ENCODE measurements around the gene TGFBR3L. TPM values are rescaled to one million over a fixed set of nuclear protein-coding genes. Genes with fewer than 3 reads are reported as not detected.
A peak's percentile ranks its signal among the peaks of the same experiment; 100 is the strongest.

The TGFBR3L gene
- total RNA-seq, 2 donors from 2014 or later = 7.4 to 9.7 TPM

DNA sequence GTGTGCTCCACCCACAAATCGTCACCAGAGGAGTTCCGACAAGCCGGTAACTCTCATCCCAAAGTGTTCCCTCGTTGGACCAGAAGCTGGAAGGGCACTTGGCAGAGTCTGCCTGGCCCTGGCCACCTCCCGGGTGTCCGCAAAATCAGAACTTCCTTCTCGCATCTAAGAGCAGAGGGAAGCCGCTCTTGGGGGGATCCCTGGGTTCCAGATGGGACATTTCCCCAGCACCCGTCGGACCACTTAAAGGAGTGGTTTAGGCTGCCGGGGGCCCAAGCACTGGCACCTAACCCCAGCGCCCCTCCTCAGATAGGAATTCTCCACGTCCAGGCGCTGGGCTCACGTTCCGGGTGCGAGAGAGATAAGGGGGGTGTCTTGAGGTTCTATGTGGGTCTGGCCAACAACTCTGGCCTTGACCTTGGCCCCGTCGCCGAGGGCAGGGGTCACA is 11.8 kb upstream of the TGFBR3L start:
- peaks cover 0 to 11% of the 10 kb centered on the region in 2 donors for H3K36me3 Mint-ChIP-seq (ENCODE audit: insufficient read depth in 2 of 2)
- ATAC-seq (replicated peaks in 1 of 2) = no peak
- H3K9me3 Mint-ChIP-seq = no peaks in the 10 kb centered on the region

DNA sequence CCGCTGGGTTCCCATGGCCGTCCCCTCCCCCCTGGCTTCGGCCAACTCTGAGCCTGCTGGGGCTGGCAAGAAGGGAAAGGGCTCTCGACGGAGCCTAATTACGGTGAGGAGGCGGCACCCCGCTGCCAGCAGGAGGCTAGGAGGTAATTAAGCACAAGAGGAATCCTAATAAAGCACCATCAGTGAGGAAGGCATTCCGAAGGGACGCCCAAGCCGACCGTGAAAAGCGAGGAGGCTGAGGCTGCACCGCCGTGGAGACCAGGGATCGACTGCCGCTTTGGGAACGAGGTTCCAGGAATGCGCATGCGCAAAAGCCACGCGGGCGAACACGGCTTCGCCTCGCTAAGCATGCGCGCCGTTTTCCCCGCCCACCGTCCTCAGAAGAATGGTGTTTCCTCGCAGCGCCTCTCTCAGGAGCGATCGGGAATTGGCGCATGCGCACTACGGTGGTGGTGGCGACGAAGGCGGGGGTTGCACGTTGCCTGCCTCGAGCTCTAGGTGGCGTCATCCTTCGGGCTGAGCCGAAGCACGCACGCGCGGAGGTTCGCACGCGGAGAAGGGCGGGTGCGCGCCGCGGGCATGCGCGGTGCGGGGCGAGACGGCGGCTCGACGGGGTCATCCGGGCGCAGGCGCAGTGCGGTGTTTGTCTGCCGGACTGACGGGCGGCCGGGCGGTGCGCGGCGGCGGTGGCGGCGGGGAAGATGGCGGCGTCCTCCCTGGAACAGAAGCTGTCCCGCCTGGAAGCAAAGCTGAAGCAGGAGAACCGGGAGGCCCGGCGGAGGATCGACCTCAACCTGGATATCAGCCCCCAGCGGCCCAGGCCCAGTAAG is 11.2 kb upstream of the TGFBR3L start, which contains the start of gene MAP2K7:
Gene MAP2K7, plus strand, starts transcription at position 634 of the 830 bp plus-strand sequence. Its CDS starts 68 bp downstream, at position 702.
- Mint-ChIP-seq H3K27me3 (ENCODE audit: low read depth) (no peaks in the 10 kb centered on the region), H3K27ac (peak within 1 kb of the TSS; percentile 96), H3K4me1 (ENCODE audit: low read depth) (peaks cover 43% of the 10 kb centered on the region), H3K9me3 (no peaks in the 10 kb centered on the region), H3K36me3 (ENCODE audit: insufficient read depth in 2 of 2) (peaks cover 0 to 11% of the 10 kb centered on the region in 2 donors), H3K4me3 (peak within 1 kb of the TSS; percentile 92 to 96)
- ATAC-seq (replicated peaks in 1 of 2) (peak; percentile 79 to 82), DNase-seq (peak; percentile 100)

More for the DNA sequence above, 11.8 kb upstream of the TGFBR3L start:
- Mint-ChIP-seq H3K4me1 (ENCODE audit: low read depth) (peaks cover 43% of the 10 kb centered on the region), H3K27me3 (ENCODE audit: low read depth) (no peaks in the 10 kb centered on the region), H3K4me3 (peak overlapping the region; percentile 92 to 93), H3K27ac (peak overlapping the region; percentile 96)
- no peak for DNase-seq

DNA sequence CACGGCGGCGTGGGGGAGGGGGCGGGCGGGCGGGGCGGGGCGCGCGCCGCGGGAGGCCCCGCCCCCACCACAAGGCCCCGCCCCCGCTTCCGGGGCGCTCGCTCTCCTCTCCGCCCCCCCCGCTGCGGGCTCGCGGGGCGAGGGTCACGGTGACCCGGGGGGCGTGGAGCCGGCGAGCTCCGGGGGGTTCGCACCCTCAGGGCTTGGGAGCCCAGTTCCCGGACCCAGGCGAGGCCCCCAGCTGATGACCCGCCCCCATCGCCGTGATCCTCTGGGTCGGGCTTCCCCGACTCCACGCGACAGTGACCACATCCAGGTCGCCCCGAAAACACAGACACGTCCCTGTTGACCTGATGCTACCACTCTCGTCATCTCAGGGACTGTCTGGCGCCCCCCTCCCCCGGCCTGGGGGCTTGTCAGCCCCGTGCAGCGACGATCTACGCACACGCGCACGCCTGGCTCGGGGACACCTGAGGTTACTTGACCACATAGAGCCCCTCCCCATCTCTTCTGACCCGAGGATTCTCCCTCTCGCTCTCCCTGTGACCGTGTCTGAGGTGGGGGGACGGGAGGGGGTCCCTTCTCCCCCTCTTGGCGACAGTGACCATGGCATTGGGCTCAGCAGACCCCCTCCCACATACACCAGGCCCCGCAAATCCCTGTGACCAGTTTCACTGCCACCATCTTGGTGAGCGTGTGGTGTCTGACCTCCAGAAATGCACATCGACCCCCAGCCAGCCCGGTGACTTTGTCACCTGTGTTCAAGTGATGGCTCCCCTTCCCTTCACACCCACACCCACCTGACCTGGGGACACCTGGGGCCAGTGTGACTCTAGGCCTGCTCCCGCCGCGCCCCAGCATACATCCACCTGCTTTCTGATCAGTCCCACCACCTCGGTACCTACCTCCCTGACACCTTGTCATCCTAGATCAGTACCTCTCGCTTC is 10.3 kb upstream of the TGFBR3L start:
- peaks cover 0 to 11% of the 10 kb centered on the region in 2 donors for H3K36me3 Mint-ChIP-seq (ENCODE audit: insufficient read depth in 2 of 2)
- DNase-seq = peak; percentile 73 to 74
- ATAC-seq (replicated peaks in 1 of 2) = peak; percentile 59 to 61
- H3K27ac Mint-ChIP-seq = peak overlapping the region; percentile 96
- H3K4me3 Mint-ChIP-seq = peak overlapping the region; percentile 92 to 96
- H3K27me3 Mint-ChIP-seq (ENCODE audit: low read depth) = no peaks in the 10 kb centered on the region
- no peaks in the 10 kb centered on the region for H3K9me3 Mint-ChIP-seq
- H3K4me1 Mint-ChIP-seq (ENCODE audit: low read depth) = peaks cover 43% of the 10 kb centered on the region

DNA sequence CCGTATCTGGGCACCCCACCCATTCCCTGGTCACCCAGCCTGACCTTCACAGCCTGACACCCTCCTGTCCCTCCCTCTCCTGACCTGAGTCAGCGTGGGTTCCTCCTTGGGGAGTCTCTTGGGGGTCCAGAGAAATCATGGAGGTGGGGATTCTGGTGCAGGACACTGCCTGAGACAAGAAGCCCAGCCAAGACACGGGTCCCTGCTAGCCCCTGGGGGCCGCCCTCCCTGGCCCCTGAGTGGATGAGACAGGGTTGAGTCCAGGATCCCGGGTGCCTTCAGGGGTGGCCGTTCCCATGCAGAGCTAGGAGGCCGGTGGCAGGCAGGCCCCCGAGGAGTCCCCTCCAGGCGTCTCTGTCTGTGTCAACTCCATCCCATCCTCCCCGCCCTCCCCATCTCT is 9.4 kb upstream of the TGFBR3L start:
- H3K27me3 Mint-ChIP-seq (ENCODE audit: low read depth) = no peaks in the 10 kb centered on the region

DNA sequence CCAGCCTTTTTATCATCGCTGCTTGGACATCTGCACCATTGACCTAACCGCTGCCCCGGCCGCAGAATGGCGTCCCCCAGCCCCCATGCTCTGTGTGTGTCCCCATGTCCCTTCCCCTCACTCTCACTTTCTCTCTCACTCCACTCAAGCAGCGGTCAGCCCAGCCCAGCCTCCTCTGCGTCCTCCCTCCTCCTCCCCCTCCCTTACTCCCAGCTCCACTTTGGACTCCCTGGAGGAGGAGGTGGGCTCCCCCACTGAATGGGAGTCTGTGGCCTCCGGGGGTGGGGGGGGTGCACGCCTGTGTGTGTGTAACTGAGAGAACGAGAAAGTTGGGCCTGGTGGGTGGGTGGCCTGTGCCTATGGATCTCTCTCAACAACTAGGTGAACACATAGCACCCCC is 8.8 kb upstream of the TGFBR3L start:
- Mint-ChIP-seq H3K36me3 (ENCODE audit: insufficient read depth in 2 of 2) (peaks cover 5 to 11% of the 10 kb centered on the region in 2 donors), H3K4me3 (peak overlapping the region; percentile 73 to 96), H3K27me3 (ENCODE audit: low read depth) (no peaks in the 10 kb centered on the region), H3K27ac (peak overlapping the region; percentile 23), H3K4me1 (ENCODE audit: low read depth) (peaks cover 43% of the 10 kb centered on the region), H3K9me3 (no peaks in the 10 kb centered on the region)
- no peak for DNase-seq
- ATAC-seq (replicated peaks in 1 of 2) = no peak

More for the DNA sequence above, 9.4 kb upstream of the TGFBR3L start:
- H3K9me3 Mint-ChIP-seq = no peaks in the 10 kb centered on the region
- H3K4me3 Mint-ChIP-seq = peak overlapping the region; percentile 92 to 96
- peaks cover 43% of the 10 kb centered on the region for H3K4me1 Mint-ChIP-seq (ENCODE audit: low read depth)
- peak overlapping the region; percentile 96 for H3K27ac Mint-ChIP-seq
- DNase-seq (no peak), ATAC-seq (replicated peaks in 1 of 2) (no peak)
- peaks cover 0 to 11% of the 10 kb centered on the region in 2 donors for H3K36me3 Mint-ChIP-seq (ENCODE audit: insufficient read depth in 2 of 2)

DNA sequence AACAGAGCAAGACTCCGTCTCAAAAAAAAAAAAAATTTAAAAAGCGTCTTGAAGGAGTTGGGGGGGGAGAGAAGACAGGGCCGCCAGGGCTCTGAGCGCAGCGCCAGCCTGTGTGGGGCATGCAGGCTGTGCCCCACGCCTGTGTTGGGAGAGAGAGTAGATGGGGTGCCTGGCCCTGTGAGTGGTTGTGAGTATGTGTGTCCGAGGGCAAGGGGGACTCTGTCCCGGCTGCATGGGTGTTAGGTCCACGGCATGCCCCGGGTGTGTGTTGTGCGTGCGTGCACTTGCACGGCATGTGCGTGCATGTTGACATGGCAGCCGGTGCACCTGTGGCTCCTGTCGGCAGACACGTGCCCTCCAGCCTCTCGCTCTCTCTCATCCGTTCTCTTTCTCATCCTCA is 7.5 kb upstream of the TGFBR3L start:
- no peaks in the 10 kb centered on the region for H3K9me3 Mint-ChIP-seq
- DNase-seq (no peak), ATAC-seq (replicated peaks in 1 of 2) (no peak)
- peaks cover 41% of the 10 kb centered on the region for H3K4me1 Mint-ChIP-seq (ENCODE audit: low read depth)
- H3K27ac Mint-ChIP-seq = peak overlapping the region; percentile 42
- H3K27me3 Mint-ChIP-seq (ENCODE audit: low read depth) = no peaks in the 10 kb centered on the region
- peaks cover 7 to 11% of the 10 kb centered on the region in 2 donors for H3K36me3 Mint-ChIP-seq (ENCODE audit: insufficient read depth in 2 of 2)
- H3K4me3 Mint-ChIP-seq = no peak overlapping the region

DNA sequence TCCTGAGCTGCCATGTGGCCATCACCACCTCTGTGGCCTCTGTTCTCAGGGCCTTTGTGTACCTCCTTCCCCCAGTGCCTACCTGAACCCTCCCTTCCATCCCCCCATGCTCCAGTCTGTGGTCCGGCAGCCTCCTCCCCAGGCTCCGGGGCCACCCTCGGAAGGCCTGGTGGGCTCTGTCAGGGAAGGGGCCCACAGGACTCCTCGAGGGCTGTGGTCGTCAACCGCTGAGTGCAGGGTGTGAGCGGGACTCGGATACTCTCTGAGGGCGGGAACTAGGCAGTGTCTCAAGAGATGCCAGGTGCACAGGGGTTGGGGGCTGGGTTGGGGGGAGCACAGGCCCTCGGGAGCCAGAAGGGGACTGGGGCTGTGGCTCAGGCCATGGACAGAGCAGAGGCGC is 7.1 kb upstream of the TGFBR3L start:
- H3K27ac Mint-ChIP-seq = no peak overlapping the region

DNA sequence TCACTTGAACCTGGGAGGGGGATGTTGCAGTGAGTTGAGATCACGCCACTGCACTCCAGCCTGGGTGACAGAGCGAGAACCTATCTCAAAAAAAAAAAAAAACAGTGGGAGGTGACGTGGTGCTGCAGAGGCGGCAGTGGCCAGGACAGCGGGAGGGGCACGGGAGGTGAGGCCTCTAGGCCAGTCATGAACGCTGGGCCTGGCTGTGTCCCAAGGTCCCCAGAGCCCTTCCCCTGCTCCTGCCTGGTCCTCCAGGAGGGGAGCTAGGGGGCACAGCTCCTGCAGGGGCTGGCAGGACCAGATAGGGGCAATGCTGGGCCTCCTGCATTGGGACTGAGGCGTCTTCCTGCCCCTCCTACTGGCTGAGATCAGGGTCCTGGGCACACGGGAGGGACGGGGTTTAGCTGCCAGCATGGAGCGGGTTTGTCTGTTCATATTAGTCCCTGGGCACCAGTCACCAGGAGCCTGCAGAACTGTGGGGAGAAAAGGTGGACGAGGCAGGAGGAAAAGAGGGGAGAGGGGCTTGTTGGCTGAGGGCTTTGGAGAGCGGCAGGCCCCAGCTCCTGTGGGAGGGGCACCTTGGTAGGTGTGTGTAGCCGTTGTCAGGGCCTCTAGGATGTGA is 6.4 kb upstream of the TGFBR3L start:
- ATAC-seq (replicated peaks in 1 of 2) (no peak), DNase-seq (no peak)
- Mint-ChIP-seq H3K27me3 (ENCODE audit: low read depth) (no peaks in the 10 kb centered on the region), H3K36me3 (ENCODE audit: insufficient read depth in 2 of 2) (peaks cover 11 to 12% of the 10 kb centered on the region in 2 donors), H3K9me3 (no peaks in the 10 kb centered on the region), H3K4me3 (no peak overlapping the region), H3K4me1 (ENCODE audit: low read depth) (peaks cover 30% of the 10 kb centered on the region), H3K27ac (no peak overlapping the region)

More for the DNA sequence above, 7.1 kb upstream of the TGFBR3L start:
- Mint-ChIP-seq H3K27me3 (ENCODE audit: low read depth) (no peaks in the 10 kb centered on the region), H3K9me3 (no peaks in the 10 kb centered on the region), H3K4me1 (ENCODE audit: low read depth) (peaks cover 37% of the 10 kb centered on the region), H3K36me3 (ENCODE audit: insufficient read depth in 2 of 2) (peaks cover 7 to 11% of the 10 kb centered on the region in 2 donors), H3K4me3 (no peak overlapping the region)
- ATAC-seq (replicated peaks in 1 of 2) (no peak), DNase-seq (no peak)

DNA sequence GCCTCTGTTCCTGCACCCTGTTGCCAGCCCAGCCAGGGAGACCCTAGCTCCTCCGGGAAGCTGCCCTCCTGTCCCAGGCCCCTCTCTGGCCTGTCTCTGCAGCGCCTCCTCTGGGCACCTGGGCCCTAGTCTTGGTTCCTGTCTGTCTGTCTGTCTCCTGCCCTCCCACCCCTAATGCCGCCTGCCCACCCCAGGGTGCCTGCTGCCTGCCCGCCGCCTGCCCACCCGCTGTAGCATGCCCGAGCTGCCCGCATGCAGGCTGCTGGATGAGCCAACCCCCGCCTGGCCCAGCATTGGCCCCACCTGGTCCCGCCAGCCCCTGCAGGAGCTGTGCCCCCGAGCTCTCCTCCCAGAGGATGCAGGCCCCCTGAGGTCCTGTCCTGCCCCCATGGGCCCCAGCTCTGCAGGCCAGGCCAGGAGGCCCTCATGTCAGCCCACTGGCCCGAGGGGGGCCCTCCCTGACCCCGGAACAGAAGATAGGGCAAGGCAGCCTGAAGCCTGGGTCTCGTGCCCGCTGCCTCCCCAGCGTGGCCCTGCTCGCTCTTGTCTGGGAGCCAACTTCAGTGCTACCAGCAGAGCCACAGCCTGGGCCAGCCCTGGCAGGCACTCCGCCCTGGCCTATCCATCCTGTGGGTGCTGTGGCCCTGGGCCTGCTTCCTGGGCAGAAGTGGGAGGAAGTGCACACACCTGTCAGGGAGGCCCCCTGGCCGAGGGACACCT is 5.7 kb upstream of the TGFBR3L start:
- Mint-ChIP-seq H3K4me1 (ENCODE audit: low read depth) (peaks cover 29% of the 10 kb centered on the region), H3K36me3 (ENCODE audit: insufficient read depth in 2 of 2) (peaks cover 8 to 12% of the 10 kb centered on the region in 2 donors), H3K4me3 (no peak overlapping the region), H3K27ac (no peak overlapping the region), H3K9me3 (no peaks in the 10 kb centered on the region), H3K27me3 (ENCODE audit: low read depth) (no peaks in the 10 kb centered on the region)
- ATAC-seq (replicated peaks in 1 of 2) = no peak
- DNase-seq = no peak

DNA sequence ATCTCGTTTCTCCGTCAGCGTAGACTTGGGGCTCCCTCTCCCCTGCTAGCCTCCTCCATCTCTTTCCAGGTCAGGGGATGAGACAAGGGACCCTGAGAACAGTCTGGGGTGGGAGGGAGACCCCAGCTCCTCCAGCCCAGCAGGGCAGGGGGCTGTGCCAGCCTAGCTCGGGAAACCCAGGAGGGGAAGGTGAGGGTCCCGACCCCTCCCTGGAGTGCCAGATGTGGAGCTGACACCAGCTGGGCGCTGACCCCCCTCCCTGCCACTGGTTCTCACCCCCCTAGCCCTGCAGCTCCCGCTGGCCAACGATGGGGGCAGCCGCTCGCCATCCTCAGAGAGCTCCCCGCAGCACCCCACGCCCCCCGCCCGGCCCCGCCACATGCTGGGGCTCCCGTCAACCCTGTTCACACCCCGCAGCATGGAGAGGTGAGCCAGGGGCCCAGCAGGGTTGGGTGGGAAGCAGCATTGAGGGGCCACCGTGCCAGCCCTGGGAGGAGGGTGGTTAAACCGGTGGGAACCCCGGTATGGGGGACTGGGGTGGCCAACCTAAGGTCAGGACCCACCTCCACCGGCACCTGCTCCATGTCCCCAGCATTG is 5.1 kb upstream of the TGFBR3L start:
- Mint-ChIP-seq H3K27ac (no peak overlapping the region), H3K27me3 (ENCODE audit: low read depth) (no peaks in the 10 kb centered on the region), H3K9me3 (no peaks in the 10 kb centered on the region), H3K4me3 (no peak overlapping the region), H3K4me1 (ENCODE audit: low read depth) (peaks cover 25% of the 10 kb centered on the region), H3K36me3 (ENCODE audit: insufficient read depth in 2 of 2) (peaks cover 7 to 12% of the 10 kb centered on the region in 2 donors)
- ATAC-seq (replicated peaks in 1 of 2) (no peak), DNase-seq (no peak)

DNA sequence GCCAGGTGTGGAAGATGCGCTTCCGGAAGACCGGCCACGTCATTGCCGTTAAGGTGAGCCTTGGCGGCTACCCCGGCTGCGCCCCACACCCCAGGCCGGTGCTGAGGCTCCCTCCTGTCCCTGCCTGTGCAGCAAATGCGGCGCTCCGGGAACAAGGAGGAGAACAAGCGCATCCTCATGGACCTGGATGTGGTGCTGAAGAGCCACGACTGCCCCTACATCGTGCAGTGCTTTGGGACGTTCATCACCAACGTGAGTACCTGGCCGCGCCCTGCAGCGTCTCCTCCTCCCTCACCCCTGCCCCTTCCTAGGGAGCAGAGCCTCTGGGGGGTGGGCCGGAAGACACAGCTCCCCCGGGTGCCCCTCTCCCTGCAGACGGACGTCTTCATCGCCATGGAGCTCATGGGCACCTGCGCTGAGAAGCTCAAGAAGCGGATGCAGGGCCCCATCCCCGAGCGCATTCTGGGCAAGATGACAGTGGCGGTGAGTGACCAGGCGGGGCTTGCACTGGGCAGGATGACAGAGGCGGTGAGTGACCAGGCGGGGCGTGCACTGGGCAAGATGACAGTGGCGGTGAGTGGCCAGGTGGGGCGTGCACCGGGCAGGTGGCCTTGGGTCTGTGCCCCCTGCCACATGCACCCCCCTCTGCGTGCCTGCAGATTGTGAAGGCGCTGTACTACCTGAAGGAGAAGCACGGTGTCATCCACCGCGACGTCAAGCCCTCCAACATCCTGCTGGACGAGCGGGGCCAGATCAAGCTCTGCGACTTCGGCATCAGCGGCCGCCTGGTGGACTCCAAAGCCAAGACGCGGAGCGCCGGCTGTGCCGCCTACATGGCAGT is 4.1 kb upstream of the TGFBR3L start:
- H3K36me3 Mint-ChIP-seq (ENCODE audit: insufficient read depth in 2 of 2) = peaks cover 2 to 12% of the 10 kb centered on the region in 2 donors
- H3K9me3 Mint-ChIP-seq = no peaks in the 10 kb centered on the region
- peaks cover 8% of the 10 kb centered on the region for H3K27me3 Mint-ChIP-seq (ENCODE audit: low read depth)
- DNase-seq (no peak), ATAC-seq (replicated peaks in 1 of 2) (no peak)
- peaks cover 20% of the 10 kb centered on the region for H3K4me1 Mint-ChIP-seq (ENCODE audit: low read depth)
- no peak overlapping the region for H3K27ac Mint-ChIP-seq
- no peak overlapping the region for H3K4me3 Mint-ChIP-seq

Data from activated T-cell treated with anti-CD3 and anti-CD28 coated beads, Interleukin-2, amount 50 U/mL, for 72 hours (primary cell).